ENCODE measurements around the gene SMNDC1. TPM values are rescaled to one million over a fixed set of nuclear protein-coding genes. Genes with fewer than 3 reads are reported as not detected.

Gene SMNDC1
- total and polyA plus RNA-seq, 10 of the 15 experiments (the other 5 are each of a cell fraction or from before 2014, with no cell fraction given) = 4.6 to 37.2 (median 18.1) TPM

- H2AFZ ChIP-seq (ENCODE audit: control insufficient read depth, low read depth, low read length) = no peak overlapping the region
- peaks cover 0 to 2% of the 10 kb centered on the region in 2 experiments; a peak in 1 of 4 replicates for H3K27me3 ChIP-seq (replicated peaks in 1 of 2; ENCODE audit: control insufficient read depth in 2 of 2, insufficient read depth in 2 of 2, low read length in 1 of 2)
- no peaks in the 10 kb centered on the region for H3K79me2 ChIP-seq (ENCODE audit: control insufficient read depth, insufficient read depth, low read length)
- ChIA-PET CTCF (interaction anchor here (0.8 to 2.3 kb wide), 3 partner anchors 9 to 282 kb away, joined by 3 to 7 read pairs (median 4); no protein-coding TSS in a partner anchor), POLR2A (interaction anchor here (1.2 kb wide), 1 partner anchor 18 kb away, joined by 5 read pairs; no protein-coding TSS in a partner anchor), RAD21 (ENCODE audit: unreplicated experiment) (interaction anchor here (1.5 kb wide), 1 partner anchor 25 kb away, joined by 4 read pairs; no protein-coding TSS in a partner anchor), SMC1A (ENCODE audit: uncharacterized antibody, unreplicated experiment) (interaction anchor here (0.7 to 3.2 kb wide), 6 partner anchors 10 to 518 kb away, joined by 3 to 13 read pairs (median 5); no protein-coding TSS in a partner anchor)
- DNase-seq (ENCODE audit: low read depth, low spot score) = no peak
- ATAC-seq = no peak
- H3K9ac ChIP-seq (ENCODE audit: control insufficient read depth, insufficient read depth, low read length) = no peak overlapping the region
- H4K20me1 ChIP-seq (ENCODE audit: control insufficient read depth, insufficient read depth) = no peaks in the 10 kb centered on the region
- H3K36me3 ChIP-seq (ENCODE audit: control insufficient read depth in 2 of 2, insufficient read depth in 2 of 2, low read length in 1 of 2) = no peaks in the 10 kb centered on the region
- H3K9me3 ChIP-seq (replicated peaks; ENCODE audit: control insufficient read depth, insufficient read depth, low read length) = peaks cover 2% of the 10 kb centered on the region; the same call in 2 of the 3 replicates
- no peak for TF ChIP-seq SMARCA5 (IDR thresholded peaks at IDR 0.05)
- TF ChIP-seq GABPA (IDR thresholded peaks at IDR 0.05; ENCODE audit: low read depth) = no peak
- no peak for TF ChIP-seq NBN (IDR thresholded peaks at IDR 0.05)
- TF ChIP-seq YY1 (IDR thresholded peaks at IDR 0.05; ENCODE audit: low read depth, low read length) = no peak
- TF ChIP-seq ATF3 (IDR thresholded peaks at IDR 0.05; ENCODE audit: borderline replicate concordance, extremely low read depth, low read depth, low read length) = no peak
- TF ChIP-seq ZNF274 (IDR thresholded peaks at IDR 0.05; ENCODE audit: insufficient read depth, insufficient read length) = no peak
- TF ChIP-seq, protein P1, sequence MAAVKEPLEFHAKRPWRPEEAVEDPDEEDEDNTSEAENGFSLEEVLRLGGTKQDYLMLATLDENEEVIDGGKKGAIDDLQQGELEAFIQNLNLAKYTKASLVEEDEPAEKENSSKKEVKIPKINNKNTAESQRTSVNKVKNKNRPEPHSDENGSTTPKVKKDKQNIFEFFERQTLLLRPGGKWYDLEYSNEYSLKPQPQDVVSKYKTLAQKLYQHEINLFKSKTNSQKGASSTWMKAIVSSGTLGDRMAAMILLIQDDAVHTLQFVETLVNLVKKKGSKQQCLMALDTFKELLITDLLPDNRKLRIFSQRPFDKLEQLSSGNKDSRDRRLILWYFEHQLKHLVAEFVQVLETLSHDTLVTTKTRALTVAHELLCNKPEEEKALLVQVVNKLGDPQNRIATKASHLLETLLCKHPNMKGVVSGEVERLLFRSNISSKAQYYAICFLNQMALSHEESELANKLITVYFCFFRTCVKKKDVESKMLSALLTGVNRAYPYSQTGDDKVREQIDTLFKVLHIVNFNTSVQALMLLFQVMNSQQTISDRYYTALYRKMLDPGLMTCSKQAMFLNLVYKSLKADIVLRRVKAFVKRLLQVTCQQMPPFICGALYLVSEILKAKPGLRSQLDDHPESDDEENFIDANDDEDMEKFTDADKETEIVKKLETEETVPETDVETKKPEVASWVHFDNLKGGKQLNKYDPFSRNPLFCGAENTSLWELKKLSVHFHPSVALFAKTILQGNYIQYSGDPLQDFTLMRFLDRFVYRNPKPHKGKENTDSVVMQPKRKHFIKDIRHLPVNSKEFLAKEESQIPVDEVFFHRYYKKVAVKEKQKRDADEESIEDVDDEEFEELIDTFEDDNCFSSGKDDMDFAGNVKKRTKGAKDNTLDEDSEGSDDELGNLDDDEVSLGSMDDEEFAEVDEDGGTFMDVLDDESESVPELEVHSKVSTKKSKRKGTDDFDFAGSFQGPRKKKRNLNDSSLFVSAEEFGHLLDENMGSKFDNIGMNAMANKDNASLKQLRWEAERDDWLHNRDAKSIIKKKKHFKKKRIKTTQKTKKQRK (IDR thresholded peaks at IDR 0.05; ENCODE audit: low read depth, low read length) = no peak
- no peak for TF ChIP-seq MEF2B (IDR thresholded peaks at IDR 0.05; ENCODE audit: partially characterized antibody, poor library complexity, severe bottlenecking)
- TF ChIP-seq DPF2 (IDR thresholded peaks at IDR 0.05) = no peak
- no peak for TF ChIP-seq IRF3 (IDR thresholded peaks at IDR 0.05)
- TF ChIP-seq, protein P2, sequence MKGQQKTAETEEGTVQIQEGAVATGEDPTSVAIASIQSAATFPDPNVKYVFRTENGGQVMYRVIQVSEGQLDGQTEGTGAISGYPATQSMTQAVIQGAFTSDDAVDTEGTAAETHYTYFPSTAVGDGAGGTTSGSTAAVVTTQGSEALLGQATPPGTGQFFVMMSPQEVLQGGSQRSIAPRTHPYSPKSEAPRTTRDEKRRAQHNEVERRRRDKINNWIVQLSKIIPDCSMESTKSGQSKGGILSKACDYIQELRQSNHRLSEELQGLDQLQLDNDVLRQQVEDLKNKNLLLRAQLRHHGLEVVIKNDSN (IDR thresholded peaks at IDR 0.05; ENCODE audit: borderline replicate concordance, extremely low read length, insufficient read depth, low read depth, low read length) = no peak
- intact Hi-C loops (cut with micrococcal nuclease; ENCODE audit: unreplicated experiment) (no loop called here), in situ Hi-C loops (cut with MboI) (no loop called here)
- H3K4me1 ChIP-seq (ENCODE audit: control insufficient read depth, insufficient read depth, low read length) = peaks cover 15% of the 10 kb centered on the region
- no peak overlapping the region for H3K4me3 ChIP-seq
- FAIRE-seq = no peak
- no peak overlapping the region for H3K4me2 ChIP-seq (ENCODE audit: control insufficient read depth, insufficient read depth)
- H3K27ac ChIP-seq (ENCODE audit: control insufficient read depth, insufficient read depth) = no peak overlapping the region
- BruUV-seq (replicated peaks) = no TSS peak
These were observed 50.3 kb downstream of the SMNDC1 start for GRCh38 chr10:110254467-110254866.
